Keratinocyte (primary cell): ENCODE measurements around the gene SLC39A9.

Experiments
- CTCF ChIP-seq, 3 experiments: IDR thresholded peaks in 1 of 3; conservative IDR thresholded peaks in 1 of 3; optimal IDR thresholded peaks in 1 of 3; 2 replicates in 2 of 3; 3 replicates in 1 of 3; pipeline versions ENCODE3 to v1.5.1; 2011; ENCODE audit warnings: low read length in 3 of 3, mild to moderate bottlenecking in 3 of 3, moderate library complexity in 2 of 3, control low read depth in 1 of 3, inconsistent platforms in 1 of 3; ENCODE audit not compliant: insufficient read depth in 2 of 3; ENCODE audit errors: extremely low read depth in 1 of 3
- EZH2 ChIP-seq: IDR thresholded peaks from one replicate; pipeline ENCODE4 v1.6.1; 2012; ENCODE audit warnings: inconsistent platforms, mild to moderate bottlenecking, low read length, moderate library complexity

- TF ChIP-seq CTCF (optimal IDR thresholded peaks at IDR 0.05 in 1 of 3, IDR thresholded peaks at IDR 0.05 in 1 of 3, conservative IDR thresholded peaks at IDR 0.05 in 1 of 3; ENCODE audit: extremely low read depth in 1 of 3, insufficient read depth in 2 of 3, low read length in 3 of 3) = no peak
- no peak for TF ChIP-seq EZH2
Measured at GRCh38 chr14:69495341-69495921, 96.9 kb downstream of the SLC39A9 start.
